Measurements from ENCODE around the gene ZSWIM5.

The ZSWIM5 gene

GRCh38 chr1:45244660-45245059 is 38.3 kb upstream of the ZSWIM5 start:
- TF ChIP-seq ZNF184 (tag by site-specific recombination; IDR thresholded peaks at IDR 0.05) (no peak), ZBTB48 (tag by site-specific recombination; IDR thresholded peaks at IDR 0.05) (no peak), ZBTB7A (tag by site-specific recombination; IDR thresholded peaks at IDR 0.05; ENCODE audit: low read depth) (no peak), ZNF341 (tag by site-specific recombination; IDR thresholded peaks at IDR 0.05; ENCODE audit: low read depth) (no peak), ZNF433 (tag by site-specific recombination; IDR thresholded peaks at IDR 0.05; ENCODE audit: low read depth) (no peak), OVOL3 (tag by site-specific recombination; IDR thresholded peaks at IDR 0.05) (no peak), PRDM2 (tag by site-specific recombination; IDR thresholded peaks at IDR 0.05; ENCODE audit: borderline replicate concordance) (no peak), ZSCAN18 (tag by site-specific recombination; IDR thresholded peaks at IDR 0.05) (no peak), ZNF211 (tag by site-specific recombination; IDR thresholded peaks at IDR 0.05; ENCODE audit: low read depth) (no peak)
- TF ChIP-seq, protein P1, sequence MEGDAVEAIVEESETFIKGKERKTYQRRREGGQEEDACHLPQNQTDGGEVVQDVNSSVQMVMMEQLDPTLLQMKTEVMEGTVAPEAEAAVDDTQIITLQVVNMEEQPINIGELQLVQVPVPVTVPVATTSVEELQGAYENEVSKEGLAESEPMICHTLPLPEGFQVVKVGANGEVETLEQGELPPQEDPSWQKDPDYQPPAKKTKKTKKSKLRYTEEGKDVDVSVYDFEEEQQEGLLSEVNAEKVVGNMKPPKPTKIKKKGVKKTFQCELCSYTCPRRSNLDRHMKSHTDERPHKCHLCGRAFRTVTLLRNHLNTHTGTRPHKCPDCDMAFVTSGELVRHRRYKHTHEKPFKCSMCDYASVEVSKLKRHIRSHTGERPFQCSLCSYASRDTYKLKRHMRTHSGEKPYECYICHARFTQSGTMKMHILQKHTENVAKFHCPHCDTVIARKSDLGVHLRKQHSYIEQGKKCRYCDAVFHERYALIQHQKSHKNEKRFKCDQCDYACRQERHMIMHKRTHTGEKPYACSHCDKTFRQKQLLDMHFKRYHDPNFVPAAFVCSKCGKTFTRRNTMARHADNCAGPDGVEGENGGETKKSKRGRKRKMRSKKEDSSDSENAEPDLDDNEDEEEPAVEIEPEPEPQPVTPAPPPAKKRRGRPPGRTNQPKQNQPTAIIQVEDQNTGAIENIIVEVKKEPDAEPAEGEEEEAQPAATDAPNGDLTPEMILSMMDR (tag by site-specific recombination; IDR thresholded peaks at IDR 0.05) = no peak
- Histone ChIP-seq H3K9me3 (ENCODE audit: control insufficient read depth, insufficient read depth, low read depth, low read length) (no peaks in the 10 kb centered on the region; the same call in 1 of the 2 replicates), H3K4me1 (ENCODE audit: control insufficient read depth, insufficient read depth, low read length) (no peaks in the 10 kb centered on the region), H3K27ac (ENCODE audit: extremely low read depth, low read depth, low read length) (no peak overlapping the region), H3K4me3 (ENCODE audit: low read depth, low read length) (no peak overlapping the region), H3K36me3 (ENCODE audit: control insufficient read depth in 2 of 2, insufficient read depth in 1 of 2, low read length in 2 of 2) (no peaks in the 10 kb centered on the region)
- ChIA-PET POLR2A (no interaction called here), CTCF (no interaction called here)

- ChIA-PET POLR2A (no interaction called here), CTCF (interaction anchor here (0.7 kb wide), 1 partner anchor 62 kb away, joined by 3 read pairs; no protein-coding TSS in a partner anchor)
- peak; percentile 65 for TF ChIP-seq ZBTB17 (tag by site-specific recombination; IDR thresholded peaks at IDR 0.05)
- peak; percentile 84 for TF ChIP-seq SCRT1 (tag by site-specific recombination; IDR thresholded peaks at IDR 0.05; ENCODE audit: borderline replicate concordance)
- TF ChIP-seq SCRT2 (tag by site-specific recombination; IDR thresholded peaks at IDR 0.05) = peak; percentile 91
- TF ChIP-seq ZNF654 (tag by site-specific recombination; IDR thresholded peaks at IDR 0.05; ENCODE audit: low read depth) = no peak
- no peaks in the 10 kb centered on the region for H3K36me3 ChIP-seq (ENCODE audit: control insufficient read depth in 2 of 2, insufficient read depth in 1 of 2, low read length in 2 of 2)
- no peak overlapping the region for H3K4me3 ChIP-seq (ENCODE audit: low read depth, low read length)
- H3K4me1 ChIP-seq (ENCODE audit: control insufficient read depth, insufficient read depth, low read length) = no peaks in the 10 kb centered on the region
- no peak overlapping the region for H3K27ac ChIP-seq (ENCODE audit: extremely low read depth, low read depth, low read length)
- no peaks in the 10 kb centered on the region; the same call in 1 of the 2 replicates for H3K9me3 ChIP-seq (ENCODE audit: control insufficient read depth, insufficient read depth, low read depth, low read length)
Measured at GRCh38 chr1:45243476-45244343, 37.3 kb upstream of the ZSWIM5 start.

All from HEK293 (cell line).